Fibroblast of pulmonary artery (primary cell): ENCODE measurements around the gene SETBP1.

Experiments
- DNase-seq: peaks from one replicate; pipeline ENCODE4 v3.0.0-alpha.2; 2010; ENCODE audit warnings: low read depth
- H3K4me3 ChIP-seq: replicated peaks from 2 replicates; pipeline ENCODE4 v1.5.1; 2011; ENCODE audit warnings: low read depth, mild to moderate bottlenecking, control low read depth, low read length, moderate library complexity
- CTCF ChIP-seq: IDR thresholded peaks from 2 replicates; pipeline ENCODE4 v1.5.1; 2011; ENCODE audit warnings: mild to moderate bottlenecking, control low read depth, low read length, inconsistent platforms; ENCODE audit errors: missing control alignments

Gene SETBP1

GRCh38 chr18:45083226-45083855, 402.7 kb downstream of the SETBP1 start:
- H3K4me3 ChIP-seq: no peak overlapping the region
- DNase-seq: no peak

GRCh38 chr18:45084206-45084605, 403.5 kb downstream of the SETBP1 start:
- no peak overlapping the region for H3K4me3 ChIP-seq
- no peak for DNase-seq
- TF ChIP-seq CTCF: no peak

More at GRCh38 chr18:45083226-45083855, 402.7 kb downstream of the SETBP1 start:
- no peak for TF ChIP-seq CTCF

- H3K4me3 ChIP-seq: no peak overlapping the region
- TF ChIP-seq CTCF: no peak
- DNase-seq: no peak
These were observed 405.4 kb downstream of the SETBP1 start for GRCh38 chr18:45085916-45086624.

GRCh38 chr18:45086777-45087176, 406.1 kb downstream of the SETBP1 start:
- no peak for TF ChIP-seq CTCF
- no peak overlapping the region for H3K4me3 ChIP-seq
- DNase-seq: no peak

- TF ChIP-seq CTCF: no peak
- no peak for DNase-seq
- H3K4me3 ChIP-seq: no peak overlapping the region
These were observed 409.9 kb downstream of the SETBP1 start for GRCh38 chr18:45090526-45091140.

GRCh38 chr18:45100321-45101105, 419.8 kb downstream of the SETBP1 start:
- DNase-seq: no peak

More at GRCh38 chr18:45100321-45101105, 419.8 kb downstream of the SETBP1 start:
- no peak for TF ChIP-seq CTCF
- H3K4me3 ChIP-seq: no peak overlapping the region
